T47D (cell line): ENCODE measurements around the gene PFDN1.

Experiments used
- DNase-seq, 2 experiments: peaks; one replicate each; pipeline versions ENCODE4 v3.0.0 to v3.0.0-alpha.2; 2011 to 2012; ENCODE audit warnings: low read depth in 1 of 2, low spot score in 1 of 2
- JUND ChIP-seq: IDR thresholded peaks from 2 replicates; pipeline ENCODE4 v1.6.1; 2012; ENCODE audit warnings: low read depth
- in situ Hi-C: cut with HindIII; loops from 2 replicates; pipeline ENCODE4 v1.10.0; 2016; ENCODE audit warnings: low sequenced_read_pairs, low pct_unique_long_range_greater_than_20kb

PFDN1 gene

DNA sequence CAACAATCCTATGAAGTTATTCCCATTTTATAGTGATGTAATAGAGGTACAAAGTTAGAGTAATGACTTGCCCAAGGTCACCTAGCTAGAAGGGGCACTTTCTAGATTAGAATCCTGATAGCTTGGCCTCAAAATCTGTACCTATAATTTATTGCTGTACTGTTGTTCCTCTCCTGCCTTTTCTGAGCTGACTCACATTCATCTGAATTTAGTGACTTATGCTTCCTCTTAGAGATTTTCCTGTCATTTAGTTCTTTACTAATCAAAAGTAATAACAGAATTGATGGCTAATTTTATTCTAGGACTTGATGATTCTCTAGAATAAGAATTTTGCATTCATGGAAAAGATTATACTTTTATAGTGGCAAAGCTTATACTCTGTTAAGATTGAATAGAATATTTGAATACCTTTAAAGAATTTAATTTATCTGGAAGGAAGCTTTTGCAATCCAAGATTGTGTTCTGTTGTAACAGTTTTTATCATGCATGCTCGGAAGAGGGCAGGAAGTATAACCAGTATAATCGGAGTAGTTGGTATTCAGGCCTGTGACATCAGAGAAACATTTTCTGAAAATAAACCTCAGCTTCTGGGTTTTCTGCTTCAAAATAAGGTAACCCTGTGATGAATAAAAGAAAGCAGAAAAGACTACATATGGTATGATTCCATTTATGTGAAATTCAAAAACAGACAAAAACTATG lies 106.6 kb downstream of the PFDN1 start:
- no peak for DNase-seq
- TF ChIP-seq JUND: no peak
- in situ Hi-C loops: no loop called here
